ENCODE results near the gene MS4A4E. TPM values are rescaled to one million over a fixed set of nuclear protein-coding genes. Genes with fewer than 3 reads are reported as not detected.

Gene MS4A4E
- total RNA-seq, 2 donors from 2014 or later: 0.31 TPM; not detected in 1

DNA sequence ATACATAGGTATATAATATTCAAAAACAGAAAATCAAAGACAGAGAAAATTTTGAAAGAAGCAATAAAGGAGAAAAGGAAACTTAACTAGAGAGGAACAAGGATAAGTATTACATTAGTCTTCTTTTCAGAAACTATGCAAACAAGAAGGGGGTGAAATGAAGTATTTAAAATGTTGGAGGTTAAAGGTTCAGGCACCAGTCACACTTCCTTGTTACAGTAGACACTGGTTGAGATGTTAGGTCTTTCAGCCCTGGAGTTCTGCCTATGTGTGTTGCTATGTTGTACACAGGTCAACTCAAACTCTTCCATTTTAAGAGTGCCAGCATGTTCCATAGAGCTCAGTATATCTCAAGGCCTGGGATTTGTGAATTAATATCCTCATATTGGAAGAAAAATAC is 31.5 kb upstream of the MS4A4E start:
- Mint-ChIP-seq H3K27ac (no peak overlapping the region), H3K4me1 (no peaks in the 10 kb centered on the region), H3K9me3 (peaks cover 2% of the 10 kb centered on the region), H3K4me3 (no peak overlapping the region), H3K27me3 (ENCODE audit: insufficient read depth) (no peaks in the 10 kb centered on the region), H3K36me3 (ENCODE audit: low read depth) (no peaks in the 10 kb centered on the region)
- H3K9me3 ChIP-seq (ENCODE audit: control insufficient read depth, low read length): peaks cover 13% of the 10 kb centered on the region
- H3K9ac ChIP-seq (ENCODE audit: extremely low read depth, low read length, poor library complexity, severe bottlenecking): no peak overlapping the region
- no peak for DNase-seq
- no peaks in the 10 kb centered on the region for H3K27me3 ChIP-seq (ENCODE audit: control insufficient read depth, insufficient read depth, low read length, poor library complexity, severe bottlenecking)
- TF ChIP-seq, protein P1, sequence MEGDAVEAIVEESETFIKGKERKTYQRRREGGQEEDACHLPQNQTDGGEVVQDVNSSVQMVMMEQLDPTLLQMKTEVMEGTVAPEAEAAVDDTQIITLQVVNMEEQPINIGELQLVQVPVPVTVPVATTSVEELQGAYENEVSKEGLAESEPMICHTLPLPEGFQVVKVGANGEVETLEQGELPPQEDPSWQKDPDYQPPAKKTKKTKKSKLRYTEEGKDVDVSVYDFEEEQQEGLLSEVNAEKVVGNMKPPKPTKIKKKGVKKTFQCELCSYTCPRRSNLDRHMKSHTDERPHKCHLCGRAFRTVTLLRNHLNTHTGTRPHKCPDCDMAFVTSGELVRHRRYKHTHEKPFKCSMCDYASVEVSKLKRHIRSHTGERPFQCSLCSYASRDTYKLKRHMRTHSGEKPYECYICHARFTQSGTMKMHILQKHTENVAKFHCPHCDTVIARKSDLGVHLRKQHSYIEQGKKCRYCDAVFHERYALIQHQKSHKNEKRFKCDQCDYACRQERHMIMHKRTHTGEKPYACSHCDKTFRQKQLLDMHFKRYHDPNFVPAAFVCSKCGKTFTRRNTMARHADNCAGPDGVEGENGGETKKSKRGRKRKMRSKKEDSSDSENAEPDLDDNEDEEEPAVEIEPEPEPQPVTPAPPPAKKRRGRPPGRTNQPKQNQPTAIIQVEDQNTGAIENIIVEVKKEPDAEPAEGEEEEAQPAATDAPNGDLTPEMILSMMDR (conservative IDR thresholded peaks at IDR 0.05): no peak
- no peak overlapping the region for H3K4me3 ChIP-seq (ENCODE audit: low read length)
- no peak overlapping the region for H3K27ac ChIP-seq (ENCODE audit: low read depth, low read length)
- H3K4me1 ChIP-seq (ENCODE audit: control insufficient read depth, insufficient read depth, low read length): peaks cover 4% of the 10 kb centered on the region
- no peaks in the 10 kb centered on the region for H3K36me3 ChIP-seq (ENCODE audit: control insufficient read depth, insufficient read depth, low read length)

DNA sequence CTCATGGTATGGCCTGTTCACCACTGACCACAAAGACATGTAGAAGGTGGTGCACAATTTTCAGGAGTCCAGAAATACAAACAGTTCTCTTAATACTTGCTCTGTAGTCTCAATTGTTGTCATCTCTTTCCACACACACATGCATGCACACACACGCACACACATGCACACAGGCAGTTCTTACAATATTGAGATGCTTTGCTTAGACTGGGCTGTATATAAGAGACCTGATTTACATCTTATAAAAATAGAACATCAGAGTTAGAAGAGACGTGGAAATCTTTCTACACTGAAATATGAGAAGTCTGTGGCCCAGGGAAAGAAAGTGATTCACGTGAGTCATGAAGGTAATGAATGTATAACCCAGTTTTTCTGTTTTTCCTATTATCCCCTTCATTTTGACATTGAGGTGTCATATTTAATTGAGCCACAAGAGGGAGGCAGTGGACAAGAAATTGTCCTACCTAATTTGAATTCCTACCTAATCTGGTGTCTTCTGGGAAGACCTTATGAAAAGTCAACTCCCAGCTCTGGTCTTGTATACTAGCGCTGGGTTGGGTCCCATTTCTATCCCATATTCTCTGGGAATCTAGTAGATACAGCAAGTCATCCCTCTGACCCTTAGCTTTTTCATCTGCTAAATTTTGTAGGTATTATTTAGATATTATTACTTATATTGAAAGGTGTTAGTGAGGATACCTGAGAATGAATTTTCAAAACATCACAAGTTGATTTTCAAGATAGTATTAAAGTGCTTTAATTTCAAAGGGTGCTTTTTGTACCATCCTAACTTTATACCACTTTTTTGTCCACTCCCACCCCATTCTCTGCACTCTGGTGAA is 22.7 kb upstream of the MS4A4E start:
- Histone ChIP-seq H3K4me1 (ENCODE audit: control insufficient read depth, insufficient read depth, low read length) (no peaks in the 10 kb centered on the region), H3K36me3 (ENCODE audit: control insufficient read depth, insufficient read depth, low read length) (no peaks in the 10 kb centered on the region), H3K27me3 (ENCODE audit: control insufficient read depth, insufficient read depth, low read length, poor library complexity, severe bottlenecking) (no peaks in the 10 kb centered on the region), H3K4me3 (ENCODE audit: low read length) (no peak overlapping the region), H3K9me3 (ENCODE audit: control insufficient read depth, low read length) (peaks cover 20% of the 10 kb centered on the region), H3K9ac (ENCODE audit: extremely low read depth, low read length, poor library complexity, severe bottlenecking) (no peak overlapping the region), H3K27ac (ENCODE audit: low read depth, low read length) (no peak overlapping the region)
- no peaks in the 10 kb centered on the region for H3K36me3 Mint-ChIP-seq (ENCODE audit: low read depth)
- H3K4me1 Mint-ChIP-seq: no peaks in the 10 kb centered on the region
- WGBS, 2 experiments (ENCODE audit: insufficient coverage in 1 of 2, insufficient read length in 1 of 2): 0 to 12% methylated on average over 1 to 3 of the region's 4 CpGs
- H3K9me3 Mint-ChIP-seq: peaks cover 8% of the 10 kb centered on the region
- H3K4me3 Mint-ChIP-seq: no peak overlapping the region
- TF ChIP-seq, protein P1 (conservative IDR thresholded peaks at IDR 0.05): peak; percentile 86
- H3K27ac Mint-ChIP-seq: no peak overlapping the region
- no peaks in the 10 kb centered on the region for H3K27me3 Mint-ChIP-seq (ENCODE audit: insufficient read depth)
- no peak for DNase-seq

DNA sequence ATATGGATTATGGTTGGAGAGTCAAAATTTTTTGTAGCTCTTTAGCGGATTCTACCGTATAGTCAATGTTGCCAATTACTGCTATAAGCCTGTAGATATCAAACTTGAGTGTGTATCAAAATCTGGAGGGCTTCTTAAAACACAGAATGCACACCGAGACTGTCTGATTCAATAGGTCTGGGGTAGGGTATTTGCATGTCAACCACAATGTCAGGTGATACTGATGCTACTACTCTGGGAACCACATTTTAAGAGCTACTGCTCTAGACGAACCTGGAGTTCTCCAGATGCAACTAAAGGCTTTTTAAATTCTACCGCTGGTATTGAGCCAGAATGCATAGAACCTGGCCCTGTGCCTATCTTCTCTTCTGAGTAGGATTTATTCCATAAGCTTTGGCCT is 21.7 kb upstream of the MS4A4E start:
- H3K4me1 ChIP-seq (ENCODE audit: control insufficient read depth, insufficient read depth, low read length): no peaks in the 10 kb centered on the region
- 80 to 89% methylated on average over 5 of the region's 5 CpGs for WGBS, 2 experiments (ENCODE audit: insufficient coverage in 1 of 2, insufficient read length in 1 of 2)
- no peaks in the 10 kb centered on the region for H3K36me3 Mint-ChIP-seq (ENCODE audit: low read depth)
- H3K27me3 ChIP-seq (ENCODE audit: control insufficient read depth, insufficient read depth, low read length, poor library complexity, severe bottlenecking): no peaks in the 10 kb centered on the region
- no peaks in the 10 kb centered on the region for H3K36me3 ChIP-seq (ENCODE audit: control insufficient read depth, insufficient read depth, low read length)
- TF ChIP-seq, protein P1 (conservative IDR thresholded peaks at IDR 0.05): no peak
- H3K9me3 ChIP-seq (ENCODE audit: control insufficient read depth, low read length): peaks cover 20% of the 10 kb centered on the region
- no peak overlapping the region for H3K9ac ChIP-seq (ENCODE audit: extremely low read depth, low read length, poor library complexity, severe bottlenecking)
- no peaks in the 10 kb centered on the region for H3K27me3 Mint-ChIP-seq (ENCODE audit: insufficient read depth)
- no peak for DNase-seq
- H3K4me3 Mint-ChIP-seq: no peak overlapping the region
- no peaks in the 10 kb centered on the region for H3K4me1 Mint-ChIP-seq
- H3K27ac Mint-ChIP-seq: no peak overlapping the region
- peaks cover 7% of the 10 kb centered on the region for H3K9me3 Mint-ChIP-seq
- H3K4me3 ChIP-seq (ENCODE audit: low read length): no peak overlapping the region
- H3K27ac ChIP-seq (ENCODE audit: low read depth, low read length): no peak overlapping the region
